BLaER1 (cell line): ENCODE data around the gene BRD7.
A peak's percentile ranks its signal among the peaks of the same experiment; 100 is the strongest.

ENCODE experiments used
- H3K27ac ChIP-seq: shearing (Covaris generic); formaldehyde crosslinking; 2 replicates; pipeline ENCODE4 v1.8.1; 2022
- H3K27me3 ChIP-seq: shearing (Covaris generic); formaldehyde crosslinking; 2 replicates; pipeline ENCODE4 v1.8.1; 2022
- H3K36me3 ChIP-seq: shearing (Covaris generic); formaldehyde crosslinking; 2 replicates; pipeline ENCODE4 v1.8.1; 2022
- H3K4me1 ChIP-seq: shearing (Covaris generic); formaldehyde crosslinking; 2 replicates; pipeline ENCODE4 v1.8.1; 2022
- H3K4me2 ChIP-seq: shearing (Covaris generic); formaldehyde crosslinking; 2 replicates; pipeline ENCODE4 v1.8.1; 2022
- H3K4me3 ChIP-seq: shearing (Covaris generic); formaldehyde crosslinking; 2 replicates; pipeline ENCODE4 v1.8.1; 2022
- H3K9ac ChIP-seq: shearing (Covaris generic); formaldehyde crosslinking; 2 replicates; pipeline ENCODE4 v1.8.1; 2022
- H3K9me3 ChIP-seq: shearing (Covaris generic); formaldehyde crosslinking; 2 replicates; pipeline ENCODE4 v1.8.1; 2022
- H4K20me1 ChIP-seq: shearing (Covaris generic); formaldehyde crosslinking; 2 replicates; pipeline ENCODE4 v1.8.1; 2022
- Cebpa-rat ChIP-seq: shearing (Covaris generic); IDR thresholded peaks from 2 replicates; pipeline ENCODE4 v1.8.1; 2022

The BRD7 gene

GRCh38 chr16:50270510-50271147, 98.2 kb downstream of the BRD7 start:
- H3K27ac ChIP-seq, result no peak overlapping the region
- no peak for TF ChIP-seq Cebpa-rat
- no peaks in the 10 kb centered on the region for H3K36me3 ChIP-seq
- H3K4me3 ChIP-seq, result no peak overlapping the region
- H3K4me1 ChIP-seq, result peaks cover 99% of the 10 kb centered on the region
- H4K20me1 ChIP-seq, result peaks cover 37% of the 10 kb centered on the region
- H3K9me3 ChIP-seq, result no peaks in the 10 kb centered on the region
- H3K27me3 ChIP-seq, result no peaks in the 10 kb centered on the region
- H3K4me2 ChIP-seq, result no peak overlapping the region
- no peak overlapping the region for H3K9ac ChIP-seq

- Histone ChIP-seq H3K4me2 (0 out of 2 replicates have a peak overlapping the region, but pooled peaks have one; percentile 8), H3K27me3 (no peaks in the 10 kb centered on the region), H4K20me1 (peaks cover 43% of the 10 kb centered on the region), H3K36me3 (no peaks in the 10 kb centered on the region), H3K9me3 (no peaks in the 10 kb centered on the region), H3K9ac (no peak overlapping the region), H3K27ac (no peak overlapping the region), H3K4me1 (peaks cover 99% of the 10 kb centered on the region), H3K4me3 (no peak overlapping the region)
- TF ChIP-seq Cebpa-rat, result no peak
These were observed 98.8 kb downstream of the BRD7 start for GRCh38 chr16:50269769-50270509.

GRCh38 chr16:50269061-50269705, 99.6 kb downstream of the BRD7 start:
- Histone ChIP-seq H3K4me1 (peaks cover 99% of the 10 kb centered on the region), H3K27ac (no peak overlapping the region), H3K4me3 (no peak overlapping the region), H3K9me3 (no peaks in the 10 kb centered on the region), H3K36me3 (no peaks in the 10 kb centered on the region), H4K20me1 (peaks cover 44% of the 10 kb centered on the region), H3K27me3 (no peaks in the 10 kb centered on the region), H3K9ac (no peak overlapping the region), H3K4me2 (0 out of 2 replicates have a peak overlapping the region, but pooled peaks have one; percentile 8)
- TF ChIP-seq Cebpa-rat, result no peak

- no peak overlapping the region for H3K4me3 ChIP-seq
- no peaks in the 10 kb centered on the region for H3K36me3 ChIP-seq
- H3K9me3 ChIP-seq, result no peaks in the 10 kb centered on the region
- no peaks in the 10 kb centered on the region for H3K27me3 ChIP-seq
- H3K4me1 ChIP-seq, result peaks cover 99% of the 10 kb centered on the region
- H3K4me2 ChIP-seq, result peak overlapping the region; percentile 98
- peaks cover 47% of the 10 kb centered on the region for H4K20me1 ChIP-seq
- 0 out of 2 replicates have a peak overlapping the region, but pooled peaks have one; percentile 82 for H3K27ac ChIP-seq
- TF ChIP-seq Cebpa-rat, result no peak
- no peak overlapping the region for H3K9ac ChIP-seq
These were observed 100.4 kb downstream of the BRD7 start for GRCh38 chr16:50268352-50268751.

- no peak for TF ChIP-seq Cebpa-rat
- Histone ChIP-seq H3K27ac (peak overlapping the region; percentile 82), H3K9me3 (no peaks in the 10 kb centered on the region), H3K36me3 (no peaks in the 10 kb centered on the region), H3K4me3 (no peak overlapping the region), H3K4me1 (peaks cover 97% of the 10 kb centered on the region), H3K9ac (no peak overlapping the region), H3K4me2 (peak overlapping the region; percentile 98), H3K27me3 (no peaks in the 10 kb centered on the region), H4K20me1 (peaks cover 45% of the 10 kb centered on the region)
These were observed 101.1 kb downstream of the BRD7 start for GRCh38 chr16:50267651-50268050.

- Histone ChIP-seq H3K4me1 (peaks cover 97% of the 10 kb centered on the region), H3K9ac (peak overlapping the region; percentile 49; the same call in 1 of the 2 replicates), H4K20me1 (peaks cover 45% of the 10 kb centered on the region), H3K36me3 (no peaks in the 10 kb centered on the region), H3K9me3 (no peaks in the 10 kb centered on the region), H3K4me2 (peak overlapping the region; percentile 98), H3K4me3 (no peak overlapping the region), H3K27ac (peak overlapping the region; percentile 82), H3K27me3 (no peaks in the 10 kb centered on the region)
- TF ChIP-seq Cebpa-rat, result no peak
These were observed 101.6 kb downstream of the BRD7 start for GRCh38 chr16:50267151-50267631.

- peak within 1 kb of the TSS; percentile 46 for H3K4me3 ChIP-seq
- H3K4me2 ChIP-seq, result peak within 1 kb of the TSS; percentile 98
- peak within 1 kb of the TSS; percentile 82 for H3K27ac ChIP-seq
- peaks cover 97% of the 10 kb centered on the region for H3K4me1 ChIP-seq
- TF ChIP-seq Cebpa-rat, result no peak
- peaks cover 45% of the 10 kb centered on the region for H4K20me1 ChIP-seq
- H3K9ac ChIP-seq, result peak within 1 kb of the TSS; percentile 49; the same call in 1 of the 2 replicates
- no peaks in the 10 kb centered on the region for H3K36me3 ChIP-seq
- no peaks in the 10 kb centered on the region for H3K9me3 ChIP-seq
- no peaks in the 10 kb centered on the region for H3K27me3 ChIP-seq
These were observed 102.3 kb downstream of the BRD7 start, which contains the start of gene ADCY7 for GRCh38 chr16:50266337-50267091. Gene ADCY7 (plus strand): TSS chr16:50266551. CDS start chr16:50288180, 21,629 bp downstream.
